CD4-positive, alpha-beta T cell treated with Interferon alpha-2 for 1 hour (primary cell): ENCODE measurements around the gene SLC6A19.
"Not testable (repeated sequence)": the region's sequence is repeated elsewhere in the genome, so short reads cannot be mapped to it uniquely, and the experiment has no call there.

Experiments used
- DNase-seq, 2 donors: peaks; one replicate each; pipeline ENCODE4 v3.0.0-alpha.2; 2020 to 2022

The SLC6A19 gene

DNA sequence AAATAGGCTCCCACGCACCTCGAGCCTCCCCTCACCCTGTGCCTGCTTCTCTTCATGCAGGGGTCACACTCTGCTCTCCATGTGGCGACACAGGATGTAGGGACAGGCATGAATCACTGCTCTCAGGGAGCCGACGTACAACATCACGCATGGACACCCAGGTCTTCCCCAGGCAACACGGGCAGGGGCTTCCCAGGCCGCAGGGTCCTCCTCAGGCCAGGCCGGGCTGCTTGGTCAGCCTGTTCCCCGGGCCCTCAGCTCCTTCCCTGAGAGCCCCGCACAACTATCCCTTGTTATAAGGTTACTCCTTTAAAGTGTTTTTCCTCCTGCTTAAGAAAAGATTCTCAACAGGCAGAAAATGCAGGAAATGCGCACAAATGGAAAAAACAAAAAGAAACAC, 24.8 kb downstream of the SLC6A19 start:
- DNase-seq = no peak

DNA sequence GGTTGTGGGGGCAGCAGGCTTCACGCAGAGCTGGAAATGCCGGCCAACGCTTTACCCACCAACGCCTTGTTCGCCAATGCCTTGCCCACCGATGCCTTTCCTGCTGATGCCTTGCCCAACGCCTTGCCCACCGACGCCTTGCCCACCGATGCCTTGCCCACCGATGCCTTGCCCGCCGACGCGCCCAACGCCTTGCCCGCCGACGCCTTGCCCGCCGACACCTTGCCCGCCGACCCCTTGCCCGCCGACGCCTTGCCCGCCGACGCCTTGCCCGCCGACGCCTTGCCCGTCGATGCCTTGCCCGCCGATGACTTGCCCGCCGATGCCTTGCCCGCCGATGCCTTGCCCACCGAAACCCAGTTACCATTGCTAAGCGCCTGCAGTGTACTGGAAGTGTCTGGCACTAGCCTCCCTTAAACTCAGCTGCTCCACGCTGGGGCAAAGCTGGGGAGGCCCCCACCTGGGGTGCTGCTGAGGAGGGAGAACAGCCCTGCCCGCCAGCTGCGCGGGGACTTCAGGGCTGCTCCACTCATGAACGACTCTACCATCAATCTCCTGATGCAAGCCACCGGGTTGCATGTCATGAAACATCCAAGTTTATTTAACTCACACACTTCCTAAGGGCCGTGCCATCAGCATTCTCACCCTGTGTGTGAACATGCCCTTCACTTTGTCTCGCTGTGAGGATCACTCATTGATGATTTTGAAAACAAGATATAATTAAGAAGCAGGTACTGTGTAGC, 25.6 kb downstream of the SLC6A19 start:
- no peak for DNase-seq

DNA sequence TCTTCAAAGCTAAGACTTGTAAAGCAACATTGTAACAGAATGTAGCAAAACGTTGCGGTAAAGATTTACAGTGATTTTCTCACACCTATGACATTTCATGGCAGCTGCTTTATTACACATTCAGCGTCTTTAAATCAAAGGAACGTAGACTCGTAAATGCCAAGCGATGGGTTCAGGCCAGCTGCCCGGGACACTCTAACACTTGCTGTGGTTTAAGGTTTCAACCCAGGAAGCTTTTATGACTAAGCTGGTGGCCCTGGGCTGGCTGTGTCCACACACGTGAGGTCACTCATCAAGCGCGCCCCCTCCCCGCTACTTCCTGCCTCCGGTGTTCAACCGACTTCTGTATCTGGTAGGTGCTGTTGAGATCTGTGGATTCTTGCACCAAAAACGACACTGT, 26.3 kb downstream of the SLC6A19 start:
- no peak for DNase-seq

DNA sequence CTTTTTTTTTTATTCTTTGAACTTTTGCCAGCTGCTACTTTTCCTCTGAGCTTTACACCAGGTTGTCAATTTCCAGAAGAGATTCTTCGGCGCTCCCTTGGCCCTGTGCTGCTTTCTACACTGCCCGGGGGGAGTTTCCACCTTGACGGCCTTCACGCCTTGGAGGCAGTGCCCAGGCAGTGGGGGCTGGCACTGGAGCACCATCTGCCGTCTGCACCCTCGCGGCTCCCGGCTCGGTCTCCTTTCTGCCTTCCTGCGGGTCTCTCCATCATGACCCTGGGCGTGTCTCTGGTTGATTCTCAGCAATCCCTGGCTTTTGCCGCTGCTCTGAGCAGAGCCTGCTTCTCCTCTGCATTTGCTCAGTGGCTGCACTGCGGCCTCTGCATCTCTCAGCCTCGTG, 26.7 kb downstream of the SLC6A19 start:
- no peak for DNase-seq

DNA sequence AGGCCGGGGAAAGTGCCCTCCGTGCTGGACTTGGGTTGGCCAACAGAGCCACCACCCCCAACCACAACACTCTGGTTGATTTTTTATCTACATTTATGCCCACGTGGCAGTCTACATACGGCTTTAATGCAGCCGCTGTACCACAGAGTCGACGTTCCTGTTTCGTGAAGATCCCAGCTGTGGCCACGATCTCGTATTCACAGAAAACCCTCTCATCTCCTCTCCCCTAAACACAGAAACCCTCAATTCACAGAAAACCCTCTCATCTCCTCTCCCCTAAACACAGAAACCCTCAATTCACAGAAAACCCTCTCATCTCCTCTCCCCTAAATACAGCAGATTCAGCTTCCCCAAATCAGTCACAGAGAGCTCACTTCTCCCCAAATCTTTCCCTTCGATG, 27.6 kb downstream of the SLC6A19 start:
- not testable (repeated sequence) for DNase-seq

DNA sequence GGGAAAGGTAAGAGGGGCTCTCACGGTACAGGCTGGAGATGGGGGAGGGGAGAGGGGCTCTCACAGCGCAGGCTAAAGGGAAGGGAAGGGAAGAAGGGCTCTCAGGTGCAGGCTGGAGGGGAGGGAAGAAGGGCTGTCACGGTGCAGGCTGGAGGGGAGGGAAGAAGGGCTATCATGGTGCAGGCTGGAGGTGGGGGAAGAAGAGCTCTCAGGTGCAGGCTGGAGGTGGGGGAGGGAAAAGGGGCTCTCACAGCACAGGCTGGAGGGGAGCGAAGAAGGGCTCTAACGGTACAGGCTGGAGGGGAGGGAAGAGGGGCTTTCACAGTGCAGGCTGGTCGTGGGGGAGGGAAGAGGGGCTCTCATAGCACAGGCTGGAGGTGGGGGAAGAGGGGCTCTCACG, 28.4 kb downstream of the SLC6A19 start:
- DNase-seq = no peak

DNA sequence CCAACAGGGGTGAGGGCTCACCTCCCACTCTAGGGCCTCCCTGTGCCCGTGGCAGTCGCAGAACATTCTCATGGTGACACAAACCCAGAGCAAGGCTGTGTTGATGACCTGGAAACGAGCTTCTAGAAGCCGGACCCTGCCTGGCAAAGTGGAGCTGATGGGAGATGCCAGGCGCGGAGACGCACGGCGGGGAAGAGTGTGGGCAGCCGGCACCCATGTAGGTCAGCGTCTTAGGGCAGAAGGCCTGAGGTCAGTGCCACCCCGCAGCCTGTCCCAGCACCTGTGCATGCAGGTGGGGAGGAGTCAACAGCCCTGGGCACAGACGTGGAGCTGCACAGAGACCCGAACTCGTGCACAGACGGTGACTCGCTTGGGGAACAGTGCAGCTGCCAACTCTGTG, 29.2 kb downstream of the SLC6A19 start:
- DNase-seq = no peak

DNA sequence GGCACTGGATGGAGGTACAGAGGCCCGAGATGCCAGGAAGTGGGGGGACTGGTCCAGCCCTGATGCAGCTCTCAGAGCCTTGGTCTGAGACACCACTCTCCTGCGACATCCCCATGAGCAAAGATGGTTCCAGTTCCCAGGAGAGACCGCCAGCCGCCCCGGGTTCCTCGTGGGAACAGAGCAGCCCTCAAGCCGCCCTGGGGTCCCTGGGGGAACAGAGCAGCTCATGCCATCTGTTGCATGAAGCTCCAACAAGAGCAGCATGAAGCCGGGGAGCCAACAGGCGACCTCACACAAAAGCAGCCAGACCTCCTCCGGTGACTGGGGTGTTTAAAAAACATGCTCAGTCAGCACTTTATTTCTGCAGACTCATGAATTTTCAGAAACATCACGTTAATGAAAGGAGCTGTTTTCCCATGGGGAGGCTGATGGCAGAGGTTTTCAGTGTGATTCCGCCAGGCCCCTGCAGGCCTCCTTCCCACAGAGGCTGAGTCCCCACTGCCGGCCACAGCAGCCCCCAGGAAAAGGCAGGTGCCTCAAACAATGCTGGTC, 30.0 kb downstream of the SLC6A19 start:
- no peak for DNase-seq

DNA sequence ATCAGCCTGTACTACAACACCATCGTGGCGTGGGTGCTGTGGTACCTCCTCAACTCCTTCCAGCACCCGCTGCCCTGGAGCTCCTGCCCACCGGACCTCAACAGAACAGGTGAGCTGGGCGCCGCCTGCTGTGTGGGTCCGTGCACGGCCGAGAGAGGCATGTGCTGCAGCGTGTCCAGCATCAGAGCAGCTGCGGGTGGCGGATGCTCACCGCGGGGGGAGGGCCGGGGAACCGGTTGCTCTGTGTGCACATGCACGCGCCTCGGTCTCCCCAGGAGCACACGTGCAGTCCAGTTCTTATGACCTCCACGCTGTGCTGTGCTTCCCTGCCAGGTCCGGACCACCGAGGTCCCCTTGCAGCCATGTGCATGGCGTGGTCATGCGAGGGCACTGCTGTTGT, 31.4 kb downstream of the SLC6A19 start:
- no peak for DNase-seq

DNA sequence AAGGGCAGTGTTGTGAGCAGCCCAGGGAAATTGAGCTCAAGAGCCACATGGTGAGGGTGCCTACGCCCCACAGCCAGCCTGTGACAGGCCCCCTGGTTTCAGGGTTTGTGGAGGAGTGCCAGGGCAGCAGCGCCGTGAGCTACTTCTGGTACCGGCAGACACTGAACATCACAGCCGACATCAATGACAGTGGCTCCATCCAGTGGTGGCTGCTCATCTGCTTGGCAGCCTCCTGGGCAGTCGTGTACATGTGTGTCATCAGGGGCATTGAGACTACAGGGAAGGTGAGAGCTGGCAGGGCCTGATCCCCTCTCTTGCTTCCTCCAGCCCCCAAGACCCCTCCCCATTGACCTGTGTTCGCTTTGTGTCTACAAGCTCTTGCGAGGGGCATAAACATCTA, 34.0 kb downstream of the SLC6A19 start:
- no peak for DNase-seq

DNA sequence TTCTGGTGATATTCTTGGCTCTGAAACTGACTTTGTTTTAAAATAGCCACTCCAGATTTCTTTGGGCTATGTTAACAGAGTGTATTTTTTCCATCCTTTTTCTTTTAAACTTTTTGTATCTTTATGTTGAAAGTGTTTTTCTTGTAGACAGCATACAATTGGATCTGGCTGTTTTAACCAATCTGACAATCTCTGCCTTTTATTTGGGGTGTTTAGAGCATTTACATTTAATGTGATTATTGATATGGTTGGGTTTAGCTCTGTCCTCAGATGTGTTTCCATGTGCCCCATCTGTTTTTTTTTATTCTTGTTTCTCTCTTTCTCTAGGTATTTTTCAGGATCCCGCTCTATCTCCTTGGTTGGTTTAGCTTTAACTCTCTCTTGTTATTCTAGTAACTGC, 34.4 kb downstream of the SLC6A19 start:
- no peak for DNase-seq

DNA sequence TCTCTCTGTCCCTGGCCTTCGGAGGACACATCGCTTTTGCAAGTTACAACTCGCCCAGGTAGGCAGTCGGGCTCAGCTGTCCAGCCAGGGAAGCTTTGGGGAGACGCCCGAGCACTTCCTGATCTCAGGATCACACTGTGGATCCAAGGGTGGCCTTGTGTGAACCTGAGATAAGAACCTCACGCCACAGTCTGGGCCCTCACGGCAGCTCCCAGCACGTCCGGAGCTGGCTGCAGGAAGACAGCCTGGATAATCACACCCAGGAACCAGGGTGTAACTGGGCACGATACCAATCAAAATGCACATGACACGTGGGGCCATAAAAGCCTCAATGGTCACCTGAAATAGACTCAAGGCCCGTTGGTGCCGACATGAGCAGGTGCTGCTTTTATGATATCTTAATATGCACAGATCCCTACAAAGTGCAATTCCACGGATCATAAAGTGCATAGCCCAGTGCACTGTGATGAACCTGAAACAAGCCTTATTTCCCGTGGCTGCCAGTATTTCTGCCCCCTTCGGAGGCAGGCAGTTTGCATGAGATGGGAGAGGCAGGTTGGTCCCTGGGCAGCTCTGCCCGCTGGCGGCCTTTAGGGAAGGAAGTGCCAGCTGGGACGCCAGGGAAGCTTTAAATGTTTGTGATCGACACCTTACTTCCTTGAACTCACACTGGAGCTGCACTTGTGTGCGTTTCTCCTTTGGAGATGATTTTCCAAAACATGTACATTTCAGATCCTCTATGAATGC, 38.3 kb downstream of the SLC6A19 start:
- no peak for DNase-seq

DNA sequence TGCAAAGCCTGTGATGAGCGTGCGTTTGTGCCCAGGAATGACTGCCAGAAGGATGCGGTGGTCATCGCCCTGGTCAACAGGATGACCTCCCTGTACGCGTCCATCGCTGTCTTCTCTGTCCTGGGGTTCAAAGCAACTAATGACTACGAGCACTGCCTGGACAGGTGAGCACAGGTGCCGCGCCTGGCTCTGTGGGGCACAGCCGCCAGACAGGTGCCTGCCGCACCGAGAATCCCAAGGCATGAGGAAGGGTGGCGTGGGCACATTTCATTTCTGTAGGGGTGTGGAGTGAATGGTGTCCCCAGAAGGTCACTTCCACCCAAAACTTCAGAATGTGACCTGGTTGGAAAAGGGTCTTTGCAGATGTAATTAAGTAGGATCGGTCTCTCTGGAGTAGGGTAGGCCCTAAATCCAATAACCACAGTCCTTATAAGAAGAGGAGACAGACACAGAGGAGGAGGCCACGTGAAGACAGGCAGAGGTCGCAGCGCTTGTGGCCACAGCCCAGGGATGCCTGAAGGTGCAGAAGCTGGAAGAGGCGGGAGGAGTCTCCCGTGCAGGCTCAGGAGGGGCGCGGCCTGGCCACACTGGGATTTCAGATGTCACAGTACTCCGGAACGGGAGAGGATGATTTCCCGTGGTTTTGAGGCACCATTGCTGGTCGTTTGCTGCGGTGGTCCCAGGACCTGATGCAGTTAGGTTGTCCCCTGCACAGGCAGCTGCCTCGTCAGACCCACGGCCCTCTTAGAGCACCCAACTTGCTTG, 39.3 kb downstream of the SLC6A19 start:
- DNase-seq = no peak

DNA sequence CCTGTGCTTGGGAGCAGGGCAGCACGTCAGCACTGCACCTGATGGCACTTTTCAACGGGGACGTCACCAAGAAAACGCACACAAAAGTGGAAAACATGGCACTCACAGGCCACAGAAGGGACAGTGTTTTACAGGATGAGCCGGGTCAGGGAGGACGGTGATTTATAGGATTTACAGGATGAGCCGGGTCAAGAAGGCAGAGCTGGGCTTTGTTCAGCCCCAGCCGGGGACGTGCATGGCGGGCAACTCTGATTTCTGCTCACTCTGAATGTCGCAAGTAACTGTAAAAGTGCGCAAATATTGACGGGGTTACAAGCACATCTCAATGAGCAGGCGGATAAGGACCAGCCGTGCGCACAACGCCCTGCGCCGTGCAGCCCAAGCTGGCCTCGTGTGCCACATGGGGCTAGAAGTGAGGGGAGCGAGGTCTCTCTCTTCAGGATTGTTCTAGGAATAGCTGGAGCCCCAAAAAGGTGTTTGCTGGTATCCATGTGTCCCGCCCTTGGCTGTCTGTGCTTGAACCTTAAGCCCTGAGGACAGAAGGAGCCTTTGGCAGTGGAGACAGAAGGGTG, 40.2 kb downstream of the SLC6A19 start:
- DNase-seq = no peak

DNA sequence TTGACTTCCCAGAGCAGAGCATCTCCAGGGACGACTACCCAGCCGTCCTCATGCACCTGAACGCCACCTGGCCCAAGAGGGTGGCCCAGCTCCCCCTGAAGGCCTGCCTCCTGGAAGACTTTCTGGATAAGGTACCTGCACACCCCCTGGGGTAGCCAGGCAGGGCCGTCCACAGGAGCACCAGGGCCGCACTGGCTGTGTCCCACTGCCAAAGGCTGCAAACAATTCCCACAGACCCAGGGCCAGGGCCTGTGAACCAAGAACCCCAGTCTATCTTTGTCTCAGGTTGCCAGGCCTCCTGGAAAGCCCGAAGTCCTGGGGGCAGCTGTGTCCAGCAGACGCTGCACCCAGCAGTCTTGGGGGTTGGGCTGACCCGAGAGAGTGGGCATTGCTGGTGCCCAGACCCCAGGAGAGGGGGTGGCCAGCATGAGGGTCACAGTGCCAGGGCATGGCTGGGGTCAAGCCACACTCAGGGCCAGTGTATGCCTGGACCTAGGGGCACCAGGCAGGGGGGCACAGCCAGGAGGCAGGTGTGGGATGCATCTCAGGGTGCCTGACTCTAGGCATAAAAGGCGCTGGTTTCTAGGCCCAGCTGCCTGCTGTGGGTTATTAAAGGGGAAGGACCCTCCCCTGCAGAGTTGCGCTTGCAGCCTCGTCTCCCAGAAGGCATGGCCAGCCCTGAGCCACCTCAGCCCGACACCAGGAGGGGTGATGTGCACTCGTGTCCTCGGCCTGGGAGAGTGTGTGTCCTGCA, 41.5 kb downstream of the SLC6A19 start:
- DNase-seq = no peak

DNA sequence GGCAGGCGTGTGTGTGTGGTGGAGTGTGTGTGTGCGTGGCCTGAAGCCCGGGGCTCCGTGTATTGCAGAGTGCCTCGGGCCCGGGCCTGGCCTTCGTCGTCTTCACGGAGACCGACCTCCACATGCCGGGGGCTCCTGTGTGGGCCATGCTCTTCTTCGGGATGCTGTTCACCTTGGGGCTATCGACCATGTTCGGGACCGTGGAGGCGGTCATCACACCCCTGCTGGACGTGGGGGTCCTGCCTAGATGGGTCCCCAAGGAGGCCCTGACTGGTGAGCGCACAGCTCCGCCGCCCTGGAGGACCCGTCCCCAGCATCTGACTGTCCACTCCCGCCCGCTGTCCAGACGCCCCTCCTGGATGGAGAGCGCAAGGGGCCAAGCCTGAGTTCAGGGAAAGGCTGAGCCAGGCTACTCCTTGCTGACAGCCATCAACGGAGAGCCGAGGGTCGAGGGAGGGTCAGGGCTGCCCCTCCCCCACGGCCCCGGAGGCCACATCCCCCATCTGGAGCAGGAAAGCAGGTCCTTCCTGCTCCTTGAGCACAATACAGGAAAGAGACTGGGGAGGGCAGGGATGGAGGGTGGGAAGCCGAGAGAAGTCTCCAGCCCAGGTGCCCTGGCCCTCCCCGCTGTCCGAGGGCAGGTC, 42.2 kb downstream of the SLC6A19 start:
- DNase-seq = no peak

DNA sequence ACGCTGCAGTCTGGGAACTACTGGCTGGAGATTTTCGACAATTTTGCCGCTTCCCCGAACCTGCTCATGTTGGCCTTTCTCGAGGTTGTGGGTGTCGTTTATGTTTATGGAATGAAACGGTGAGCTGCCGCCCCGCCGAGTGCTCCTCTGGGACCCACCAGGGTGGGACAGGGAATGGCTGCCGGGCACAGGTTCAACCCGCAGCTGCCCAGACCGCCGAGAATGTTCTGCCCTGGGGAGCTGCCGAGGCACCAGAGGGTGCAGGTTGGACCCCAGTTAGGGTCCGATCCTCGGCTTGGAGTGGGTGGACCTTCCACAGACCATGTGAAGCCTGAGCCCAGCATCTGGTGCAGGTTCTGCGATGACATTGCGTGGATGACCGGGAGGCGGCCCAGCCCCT, 42.9 kb downstream of the SLC6A19 start:
- no peak for DNase-seq

DNA sequence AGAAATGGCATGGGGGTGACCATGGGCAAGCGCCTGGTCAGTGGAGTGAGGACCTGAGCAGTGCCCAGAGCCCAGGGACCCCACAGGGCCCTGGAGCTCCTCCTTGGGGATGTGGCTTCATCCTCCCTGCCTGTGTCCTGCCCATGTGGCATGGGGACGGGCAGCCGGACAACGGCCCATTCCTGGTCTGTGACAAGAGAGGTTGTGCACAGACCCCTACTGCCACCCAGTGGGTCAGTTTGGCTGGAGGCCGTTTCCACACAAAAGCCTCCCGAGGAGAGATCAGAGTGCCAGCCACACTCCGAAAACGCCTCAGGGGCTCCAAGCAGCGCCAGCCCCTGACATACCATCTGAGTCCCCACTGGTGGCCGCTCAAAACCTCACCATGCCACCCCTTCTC, 43.6 kb downstream of the SLC6A19 start:
- no peak for DNase-seq

DNA sequence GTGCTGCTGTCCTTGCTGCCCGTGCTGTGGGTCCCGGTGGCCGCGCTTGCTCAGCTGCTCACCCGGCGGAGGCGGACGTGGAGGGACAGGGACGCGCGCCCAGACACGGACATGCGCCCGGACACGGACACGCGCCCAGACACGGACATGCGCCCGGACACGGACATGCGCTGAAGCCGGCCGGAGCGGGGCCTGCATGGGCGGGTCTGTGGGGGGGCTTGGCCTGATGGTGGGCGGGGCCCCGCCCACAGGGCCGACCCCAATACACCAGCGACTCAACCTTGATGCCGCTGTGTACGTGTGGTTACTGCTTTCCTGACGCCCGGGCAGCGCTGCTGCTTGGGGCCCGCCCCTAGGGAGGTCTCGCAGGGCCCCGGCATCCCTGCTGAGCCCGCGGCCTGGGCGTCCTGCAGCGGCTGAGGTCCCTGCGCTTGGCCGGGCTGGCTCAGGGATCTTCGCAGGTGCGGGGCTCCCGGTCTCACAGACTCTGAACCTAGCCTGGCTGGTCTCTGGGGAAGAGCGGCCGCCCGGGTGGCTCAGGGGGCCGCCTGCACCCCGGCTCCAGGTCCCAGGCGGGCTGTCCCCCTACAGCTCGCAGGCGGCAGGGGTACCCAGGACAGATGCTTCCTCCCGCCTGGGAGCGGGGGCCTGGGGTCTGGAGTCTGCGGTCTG, 44.6 kb downstream of the SLC6A19 start:
- no peak for DNase-seq

DNA sequence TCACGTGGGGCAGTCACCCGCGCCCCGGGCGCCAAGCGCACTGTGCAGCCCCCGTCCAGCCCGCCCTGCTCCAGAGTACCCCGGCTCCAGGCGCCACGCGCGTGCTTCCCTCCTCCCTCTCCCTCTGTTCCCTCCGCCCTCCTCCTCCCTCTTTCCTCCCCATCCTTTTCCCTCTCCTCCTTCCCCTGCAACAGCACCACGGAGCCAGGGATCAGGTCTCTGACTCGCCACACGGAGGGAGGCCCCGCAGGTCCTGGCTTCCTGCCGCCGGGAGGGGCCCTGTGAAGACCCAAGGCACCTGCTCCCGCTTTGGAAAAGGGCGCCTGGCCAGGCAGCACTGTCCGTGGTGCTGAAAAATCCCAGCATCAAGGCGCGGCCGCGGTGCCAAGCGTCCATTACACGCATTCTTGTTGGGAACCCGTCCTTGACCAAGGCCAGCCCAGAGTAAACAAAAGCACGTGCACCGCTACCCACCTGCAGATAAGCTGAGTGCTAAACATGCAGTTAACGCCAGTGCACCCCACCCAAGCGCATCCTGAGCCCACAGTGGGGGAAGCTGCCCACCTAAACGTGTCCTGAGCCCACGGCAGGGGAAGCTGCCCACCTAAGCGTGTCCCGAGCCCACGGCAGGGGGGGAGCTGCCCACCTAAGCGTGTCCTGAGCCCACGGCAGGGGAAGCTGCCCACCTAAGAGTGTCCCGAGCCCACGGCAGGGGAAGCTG, 45.5 kb downstream of the SLC6A19 start:
- no peak for DNase-seq

DNA sequence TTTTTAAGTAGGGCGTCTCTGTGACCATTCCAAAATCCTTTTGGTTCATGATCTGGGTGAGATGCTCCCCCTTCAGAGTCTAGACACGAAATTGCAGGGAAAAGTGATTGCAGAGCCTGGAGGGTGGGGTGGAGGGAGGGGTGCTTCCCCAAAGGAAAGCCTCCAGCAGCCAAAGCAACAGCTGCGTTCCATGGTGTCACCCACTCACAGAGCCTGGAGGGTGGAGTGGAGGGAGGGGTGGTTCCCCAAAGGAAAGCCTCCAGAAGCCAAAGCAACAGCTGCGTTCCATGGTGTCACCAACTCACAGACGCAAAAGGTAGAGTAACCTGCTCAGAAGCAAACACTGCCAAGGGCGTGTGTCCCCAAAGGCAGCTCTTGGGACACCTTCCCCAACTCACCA, 46.4 kb downstream of the SLC6A19 start:
- no peak for DNase-seq
